ENCODE results near the gene BRCC3. TPM values are rescaled to one million over a fixed set of nuclear protein-coding genes. Genes with fewer than 3 reads are reported as not detected.
"Not testable (repeated sequence)": the region's sequence is repeated elsewhere in the genome, so short reads cannot be mapped to it uniquely, and the experiment has no call there.

Gene BRCC3
- total and polyA plus RNA-seq, 11 donors, result 3.6 to 18.7 (median 16.6) TPM

DNA sequence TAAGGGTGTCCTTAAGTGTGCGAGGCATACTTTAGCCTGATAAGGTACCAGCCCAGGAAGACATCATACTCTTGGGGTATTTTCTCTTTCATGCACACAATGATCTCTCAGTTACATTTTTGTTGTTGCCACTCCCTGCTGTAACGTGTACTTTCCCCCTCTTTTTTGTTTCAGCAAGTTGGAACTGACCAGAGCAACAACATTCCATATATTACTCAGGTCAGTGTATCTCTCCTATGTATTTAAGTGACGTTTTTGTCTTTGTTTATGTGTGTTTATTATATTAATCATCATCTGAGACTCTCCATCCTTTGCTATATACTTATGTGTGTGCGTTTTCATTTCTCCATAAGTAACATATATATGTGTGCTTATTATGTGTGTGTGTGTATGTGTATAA lies 73.6 kb downstream of the BRCC3 start:
- DNase-seq, result no peak
- Histone ChIP-seq H3K27me3 (no peaks in the 10 kb centered on the region), H3K9me3 (peaks cover 0 to under 1% (median 0%) of the 10 kb centered on the region in 12 donors), H3K4me3 (no peak overlapping the region), H3K36me3 (no peaks in the 10 kb centered on the region), H3K4me1 (no peaks in the 10 kb centered on the region), H3K27ac (no peak overlapping the region)
- intact Hi-C loops (cut with DNase I), result no loop called here
- ATAC-seq, result no peak
- WGBS, 4 donors, result 45 to 78% (median 64%) methylated on average over 4 of the region's 4 CpGs
- TF ChIP-seq POLR2A (IDR thresholded peaks at IDR 0.05), result no peak
- TF ChIP-seq, protein P1, sequence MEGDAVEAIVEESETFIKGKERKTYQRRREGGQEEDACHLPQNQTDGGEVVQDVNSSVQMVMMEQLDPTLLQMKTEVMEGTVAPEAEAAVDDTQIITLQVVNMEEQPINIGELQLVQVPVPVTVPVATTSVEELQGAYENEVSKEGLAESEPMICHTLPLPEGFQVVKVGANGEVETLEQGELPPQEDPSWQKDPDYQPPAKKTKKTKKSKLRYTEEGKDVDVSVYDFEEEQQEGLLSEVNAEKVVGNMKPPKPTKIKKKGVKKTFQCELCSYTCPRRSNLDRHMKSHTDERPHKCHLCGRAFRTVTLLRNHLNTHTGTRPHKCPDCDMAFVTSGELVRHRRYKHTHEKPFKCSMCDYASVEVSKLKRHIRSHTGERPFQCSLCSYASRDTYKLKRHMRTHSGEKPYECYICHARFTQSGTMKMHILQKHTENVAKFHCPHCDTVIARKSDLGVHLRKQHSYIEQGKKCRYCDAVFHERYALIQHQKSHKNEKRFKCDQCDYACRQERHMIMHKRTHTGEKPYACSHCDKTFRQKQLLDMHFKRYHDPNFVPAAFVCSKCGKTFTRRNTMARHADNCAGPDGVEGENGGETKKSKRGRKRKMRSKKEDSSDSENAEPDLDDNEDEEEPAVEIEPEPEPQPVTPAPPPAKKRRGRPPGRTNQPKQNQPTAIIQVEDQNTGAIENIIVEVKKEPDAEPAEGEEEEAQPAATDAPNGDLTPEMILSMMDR (IDR thresholded peaks at IDR 0.05), result no peak

DNA sequence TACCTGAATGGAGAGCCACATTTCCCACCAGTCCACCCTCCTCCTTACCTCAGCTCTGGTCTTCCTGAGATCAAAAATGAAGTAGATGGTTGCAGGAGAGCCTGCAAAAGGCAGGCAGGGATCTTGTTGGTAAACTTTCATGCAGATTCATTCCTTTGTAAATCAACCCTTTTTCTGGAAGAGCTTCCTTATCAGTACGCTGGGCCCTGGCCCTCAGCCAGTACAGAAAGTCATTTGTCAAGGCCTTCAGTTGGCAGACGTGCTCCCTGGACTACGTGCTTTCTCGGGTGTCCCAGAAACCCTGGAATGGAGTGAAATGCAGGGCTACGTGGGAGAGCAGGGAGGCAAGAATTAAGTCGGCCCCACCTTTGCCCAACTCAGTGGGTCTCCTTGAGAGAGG lies 76.3 kb downstream of the BRCC3 start:
- H3K27me3 ChIP-seq; H3K4me3 ChIP-seq; H3K36me3 ChIP-seq; DNase-seq; H3K27ac ChIP-seq; H3K9me3 ChIP-seq; H3K4me1 ChIP-seq; intact Hi-C loops (cut with DNase I): not testable (repeated sequence)
- peak in 3 of 4 donors; percentile 56 to 65 (median 56) for ATAC-seq
- WGBS, 4 donors, result 3 to 21% (median 12%) methylated on average over 1 to 4 of the region's 6 CpGs

DNA sequence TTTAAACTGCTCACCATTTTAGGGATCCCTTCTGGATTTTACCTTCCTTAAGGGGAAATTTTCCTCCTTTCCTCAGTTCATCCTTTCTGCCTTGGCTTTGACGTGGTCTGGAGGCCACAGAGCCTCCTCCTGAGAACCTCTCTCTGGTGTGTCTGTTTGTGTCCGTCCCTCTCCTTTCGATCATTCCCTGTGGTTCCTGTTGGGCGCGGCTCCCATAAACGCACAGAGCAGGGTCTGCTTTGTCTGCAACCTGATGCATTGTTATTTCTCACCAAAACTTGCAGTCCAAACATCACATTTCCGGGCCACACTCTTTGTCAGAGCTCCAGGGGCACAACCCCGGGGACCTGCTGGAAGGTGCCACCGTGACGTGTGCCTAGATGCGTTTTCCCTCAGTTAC lies 76.9 kb downstream of the BRCC3 start:
- H3K27ac ChIP-seq; H3K4me3 ChIP-seq; intact Hi-C loops (cut with DNase I); DNase-seq; H3K36me3 ChIP-seq; H3K9me3 ChIP-seq; H3K4me1 ChIP-seq; H3K27me3 ChIP-seq: not testable (repeated sequence)
- ATAC-seq, result peak in 1 of 4 donors; percentile 16
- no CpG with 5 or more reads among the region's 11 CpGs for WGBS, 4 donors

DNA sequence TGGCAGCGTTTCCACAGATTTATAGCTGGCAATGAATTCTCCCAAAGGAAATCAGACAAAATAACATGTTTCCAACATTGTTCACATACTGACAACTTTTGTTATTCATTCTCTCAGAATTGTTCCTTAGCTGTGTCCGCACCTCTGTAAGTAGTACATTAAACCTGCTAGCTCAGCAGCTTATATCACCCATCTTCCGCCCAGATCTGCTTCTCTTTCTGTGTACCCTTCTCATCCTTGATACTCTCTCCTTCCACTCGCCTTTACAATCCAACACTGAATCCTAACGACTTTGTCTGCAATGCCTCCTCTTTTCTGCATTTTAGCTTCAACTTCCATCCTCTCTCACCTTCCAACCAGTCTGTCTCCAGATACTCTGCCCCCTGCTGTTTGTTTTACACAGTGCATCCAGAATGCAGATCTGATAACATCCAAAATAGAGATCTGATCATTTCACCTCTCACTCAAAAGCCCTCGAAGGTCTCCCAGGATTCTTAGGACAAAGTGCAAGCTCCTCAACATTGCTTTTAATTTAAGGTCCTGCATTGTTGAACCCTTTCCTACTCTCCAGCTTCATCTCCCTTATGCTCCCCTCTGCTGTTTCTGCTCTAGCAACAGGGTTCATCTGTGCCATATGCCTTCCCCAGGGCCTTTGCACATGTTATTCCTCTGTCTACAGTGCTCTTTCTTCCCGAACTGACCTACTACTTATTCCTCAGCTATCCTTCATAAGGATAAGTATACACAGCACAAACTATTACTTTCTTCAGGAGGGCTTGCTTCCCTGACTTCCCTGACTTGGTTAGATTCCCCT lies 77.6 kb downstream of the BRCC3 start:
- WGBS, 4 donors, result 60 to 66% (median 63%) methylated on average over 7 of the region's 7 CpGs
- Histone ChIP-seq H3K9me3 (peaks cover 0 to 5% (median 0%) of the 10 kb centered on the region in 12 donors), H3K4me3 (no peak overlapping the region), H3K4me1 (no peaks in the 10 kb centered on the region), H3K36me3 (no peaks in the 10 kb centered on the region), H3K27me3 (no peaks in the 10 kb centered on the region), H3K27ac (no peak overlapping the region)
- TF ChIP-seq, protein P1 (IDR thresholded peaks at IDR 0.05), result peak in 11 of 12 donors; percentile 15 to 48 (median 35)
- TF ChIP-seq POLR2A (IDR thresholded peaks at IDR 0.05), result no peak
- intact Hi-C loops (cut with DNase I), result no loop called here
- DNase-seq (no peak), ATAC-seq (no peak)

DNA sequence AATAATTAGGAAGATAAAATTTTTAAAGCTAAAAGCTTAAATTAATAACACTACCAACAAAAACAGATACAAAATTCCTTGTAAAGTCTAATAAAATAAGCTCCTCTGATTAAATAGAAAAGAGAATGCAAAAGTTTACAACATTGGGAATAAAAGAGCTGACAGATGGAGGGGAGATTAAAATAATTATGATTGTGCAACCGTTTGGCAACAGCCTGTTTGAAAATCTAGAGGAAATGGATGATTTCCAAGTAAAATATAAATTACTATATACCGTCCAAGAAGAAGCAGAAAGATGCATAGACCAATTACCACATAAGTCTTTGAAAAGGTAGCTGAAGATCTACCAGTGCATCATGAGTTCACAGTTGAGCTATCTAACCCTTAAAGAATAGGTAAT lies 98.6 kb downstream of the BRCC3 start:
- H3K36me3 ChIP-seq, result no peaks in the 10 kb centered on the region
- no peaks in the 10 kb centered on the region for H3K4me1 ChIP-seq
- intact Hi-C loops (cut with DNase I), result loop anchor here in 1 of 10 donors (10.0 kb wide), 1 partner anchor 75 kb away; no protein-coding TSS in a partner anchor
- DNase-seq (no peak), ATAC-seq (no peak)
- TF ChIP-seq POLR2A (IDR thresholded peaks at IDR 0.05), result no peak
- TF ChIP-seq, protein P1 (IDR thresholded peaks at IDR 0.05), result no peak
- 26 to 43% (median 32%) methylated on average over 2 of the region's 2 CpGs for WGBS, 4 donors
- H3K27me3 ChIP-seq, result no peaks in the 10 kb centered on the region
- H3K4me3 ChIP-seq, result no peak overlapping the region
- H3K27ac ChIP-seq, result no peak overlapping the region
- no peaks in the 10 kb centered on the region for H3K9me3 ChIP-seq

Other genes with a start within 250 kb of the BRCC3 start
- gene SMIM9, start 236.8 kb upstream of the BRCC3 start, total RNA-seq, result under 1 TPM in 2 of 9 donors, not detected in 7; 0.29 to 0.32 TPM
- not detected for gene SMIM9, start 236.8 kb upstream of the BRCC3 start, polyA plus RNA-seq
- 10 to 100 TPM; 16.8 to 34.5 (median 21.5) TPM for gene F8A1, start 185.2 kb upstream of the BRCC3 start, total RNA-seq
- gene F8A1, start 185.2 kb upstream of the BRCC3 start, polyA plus RNA-seq, result 10 to 100 TPM; 10.2 to 35.7 TPM
- gene F8, start 48.8 kb upstream of the BRCC3 start, total RNA-seq, result 10 to 100 TPM; 26.9 to 75.1 (median 44.3) TPM
- gene F8, start 48.8 kb upstream of the BRCC3 start, polyA plus RNA-seq, result 10 to 100 TPM; 32.6 to 60.2 TPM
- 100 to 1,000 TPM; 147 to 390 (median 259) TPM for gene FUNDC2, start 44.7 kb upstream of the BRCC3 start, total RNA-seq
- gene FUNDC2, start 44.7 kb upstream of the BRCC3 start, polyA plus RNA-seq, result 100 to 1,000 TPM; 445 TPM
- gene CMC4, start 372 bp upstream of the BRCC3 start, total RNA-seq, result 10 to 100 TPM; 14.4 to 74.3 (median 21.0) TPM
- gene CMC4, start 372 bp upstream of the BRCC3 start, polyA plus RNA-seq, result 10 to 100 TPM; 26.1 to 53.0 TPM
- gene MTCP1, start 372 bp upstream of the BRCC3 start, total RNA-seq, result 10 to 100 TPM in 7 of 9 donors, under 1 TPM in 2; 0.24 to 60.0 (median 44.8) TPM
- gene MTCP1, start 372 bp upstream of the BRCC3 start, polyA plus RNA-seq, result 100 to 1,000 TPM in 1 of 2 donors, 10 to 100 TPM in 1; 13.8 to 185 TPM
- 10 to 100 TPM; 39.6 to 82.8 (median 72.3) TPM for gene VBP1, start 145.0 kb downstream of the BRCC3 start, total RNA-seq
- 10 to 100 TPM; 35.7 to 78.2 TPM for gene VBP1, start 145.0 kb downstream of the BRCC3 start, polyA plus RNA-seq
- gene RAB39B, start 193.0 kb downstream of the BRCC3 start, total RNA-seq, result under 1 TPM in 8 of 9 donors, not detected in 1; 0.05 to 0.77 (median 0.29) TPM
- under 1 TPM; 0.08 to 0.15 TPM for gene RAB39B, start 193.0 kb downstream of the BRCC3 start, polyA plus RNA-seq

Measured in heart left ventricle (tissue), 16 donors.